NCI-H2107 (cell line): ENCODE data around the gene MYDGF.

Experiments used
- DNase-seq: peaks from one replicate; lab custom pipeline; 2025; lab: John Stamatoyannopoulos, UW

Gene MYDGF

DNA sequence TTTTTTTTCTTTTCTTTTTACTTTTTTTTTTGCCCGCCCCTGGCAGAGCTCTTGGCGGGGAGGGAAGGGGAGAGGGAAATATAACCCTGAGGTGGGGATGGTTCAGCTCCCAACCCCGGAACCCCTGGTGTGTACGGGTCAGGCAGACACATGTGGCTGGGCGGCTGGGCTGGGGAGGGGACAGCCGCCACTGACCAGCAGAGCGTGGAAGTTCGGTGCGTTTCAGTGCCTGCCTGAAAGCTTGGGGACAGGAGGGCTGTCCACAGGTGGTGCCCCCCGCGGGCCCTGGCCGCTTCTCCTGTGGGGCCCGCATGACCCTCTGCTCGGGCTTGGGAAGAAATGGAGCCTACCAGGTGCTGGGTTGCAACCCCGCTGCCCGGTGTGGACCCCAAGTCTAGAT, 5.2 kb upstream of the MYDGF start:
- no peak for DNase-seq

DNA sequence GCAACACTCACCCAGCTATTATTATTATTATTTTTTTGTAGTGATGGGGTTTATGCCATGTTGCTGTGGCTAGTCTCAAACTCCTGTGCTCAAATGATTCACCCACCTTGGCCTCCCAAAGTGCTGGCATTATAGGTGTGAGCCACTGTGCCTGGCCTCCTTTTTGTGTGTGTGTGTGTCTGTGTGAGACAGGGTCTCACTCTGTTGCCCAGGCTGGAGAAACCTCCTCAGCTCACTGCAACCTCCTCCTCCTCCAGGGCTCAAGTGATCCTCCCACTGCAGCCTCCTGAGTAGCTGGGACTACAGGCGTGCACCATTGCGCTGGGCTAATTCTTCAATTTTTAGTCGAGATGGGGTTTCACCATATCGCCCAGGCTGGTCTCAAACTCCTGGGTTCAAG, 3.6 kb upstream of the MYDGF start:
- DNase-seq, result no peak

DNA sequence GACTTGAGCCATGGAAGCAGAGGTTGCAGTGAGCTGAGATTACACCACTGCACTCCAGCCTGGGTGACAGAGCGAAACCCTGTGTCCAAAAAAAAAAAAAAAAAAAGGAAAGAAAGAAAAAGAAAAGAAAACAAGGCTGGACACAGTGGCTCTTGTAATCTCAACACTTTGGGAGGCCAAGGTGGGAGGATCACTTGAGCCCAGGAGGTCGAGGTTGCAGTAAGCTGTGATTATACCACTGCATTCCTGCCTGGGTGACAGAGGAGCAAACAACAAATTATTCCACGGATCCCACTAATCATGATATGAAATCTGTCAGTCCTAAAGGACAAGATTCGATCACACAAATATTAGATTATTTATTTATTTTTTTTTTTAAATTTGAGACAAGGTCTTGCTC, 3.1 kb upstream of the MYDGF start:
- DNase-seq, result no peak

DNA sequence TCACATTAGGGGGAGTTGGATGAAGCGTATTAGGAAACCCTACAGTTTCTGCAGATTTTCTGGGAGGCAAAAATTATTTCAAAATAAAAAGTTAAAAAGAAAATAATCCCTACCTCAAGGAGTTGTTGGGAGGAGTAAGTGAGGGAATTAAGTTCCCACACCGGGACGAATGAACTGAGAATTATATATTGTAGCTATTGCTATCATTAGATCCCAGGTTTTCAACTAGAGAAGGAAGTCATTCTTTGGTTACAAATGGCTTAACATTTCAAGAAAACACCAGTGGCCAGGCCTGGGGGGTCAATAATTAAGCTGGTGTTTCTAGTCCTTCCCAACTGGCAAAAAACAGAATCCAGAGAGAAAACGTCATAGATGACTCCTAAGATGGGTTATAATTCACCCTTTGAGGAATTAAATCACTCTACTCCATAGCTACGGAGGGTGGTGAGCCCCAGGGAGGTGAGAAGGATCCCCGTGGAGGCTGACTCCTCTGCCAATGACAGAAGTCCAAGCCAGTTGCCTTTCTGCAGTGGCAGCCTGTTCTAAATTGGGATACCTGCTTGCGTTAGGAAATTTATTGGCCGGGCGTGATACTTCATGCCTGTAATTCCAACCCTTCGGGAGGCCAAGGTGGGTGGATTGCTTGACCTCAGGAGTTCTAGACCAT, 1.2 kb upstream of the MYDGF start:
- DNase-seq, result no peak

DNA sequence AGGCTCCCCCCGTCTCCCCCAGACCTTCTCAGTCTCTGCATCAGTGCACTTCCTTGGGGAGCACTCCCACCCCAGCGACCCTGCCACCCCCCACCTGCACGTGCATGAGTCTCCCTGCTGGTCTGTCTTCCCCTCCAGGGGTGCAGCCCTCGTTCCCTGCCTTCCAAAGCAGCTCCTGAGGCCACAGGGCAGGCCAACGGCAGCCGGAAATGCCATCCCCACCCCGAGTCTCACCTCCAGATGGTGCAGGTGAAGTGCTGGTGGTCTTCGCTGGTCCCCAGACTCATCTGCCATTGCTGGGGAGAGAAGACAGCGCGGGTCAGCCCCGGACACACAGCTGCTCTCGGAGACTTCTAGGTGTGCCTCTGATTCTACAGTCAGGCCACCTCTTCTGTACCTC, 5.5 kb downstream of the MYDGF start:
- no peak for DNase-seq

DNA sequence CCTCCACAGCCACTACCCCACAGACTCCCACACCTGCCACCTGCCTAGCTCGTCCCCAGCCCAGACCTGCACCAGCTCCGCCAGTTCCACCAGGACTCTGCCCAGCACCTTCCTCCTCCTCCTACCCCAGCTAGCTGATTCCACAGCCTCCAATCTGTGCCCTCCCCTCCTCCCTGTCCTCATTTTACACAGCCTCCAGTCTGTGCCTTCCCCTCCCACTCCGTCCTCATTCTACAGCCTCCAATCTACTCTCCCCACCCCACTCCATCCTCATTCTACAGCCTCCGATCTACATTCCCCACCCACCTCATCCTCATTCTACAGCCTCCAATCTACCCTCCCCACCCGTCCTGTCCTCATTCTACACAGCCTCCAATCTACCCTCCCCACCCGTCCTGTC, 7.3 kb downstream of the MYDGF start:
- no peak for DNase-seq

DNA sequence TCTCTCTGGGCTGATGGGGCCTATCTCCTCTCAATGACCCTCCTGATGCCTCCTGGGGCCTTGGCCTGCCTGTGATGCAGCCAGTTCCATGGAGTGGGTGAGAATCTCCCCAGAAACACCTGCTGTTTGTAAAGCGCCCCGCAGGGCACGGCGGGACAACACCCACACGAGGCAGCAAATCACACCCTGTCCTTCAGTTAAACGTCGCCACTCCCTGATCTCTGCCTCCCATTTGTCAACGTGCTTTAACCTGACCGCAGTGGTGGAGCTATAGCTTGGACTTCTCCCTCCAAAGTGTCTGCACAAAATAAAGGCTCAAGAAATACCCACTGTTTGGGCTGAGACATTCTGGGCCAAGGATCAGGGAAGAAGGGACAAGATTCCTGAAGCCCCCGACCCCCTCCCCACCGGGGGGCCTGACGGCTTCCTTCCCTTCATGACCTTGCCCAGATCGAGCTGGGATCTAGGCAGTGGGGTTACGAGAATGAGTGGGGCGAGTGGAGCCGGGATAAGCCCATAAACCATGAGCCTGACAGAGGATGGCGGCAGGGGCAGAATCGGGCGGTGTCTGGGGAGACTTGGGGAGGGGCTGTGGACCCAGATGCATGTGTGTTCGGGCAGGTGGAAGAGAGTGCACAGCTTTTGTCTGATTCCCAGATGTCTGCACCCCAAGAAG, 8.0 kb downstream of the MYDGF start:
- DNase-seq, result no peak

DNA sequence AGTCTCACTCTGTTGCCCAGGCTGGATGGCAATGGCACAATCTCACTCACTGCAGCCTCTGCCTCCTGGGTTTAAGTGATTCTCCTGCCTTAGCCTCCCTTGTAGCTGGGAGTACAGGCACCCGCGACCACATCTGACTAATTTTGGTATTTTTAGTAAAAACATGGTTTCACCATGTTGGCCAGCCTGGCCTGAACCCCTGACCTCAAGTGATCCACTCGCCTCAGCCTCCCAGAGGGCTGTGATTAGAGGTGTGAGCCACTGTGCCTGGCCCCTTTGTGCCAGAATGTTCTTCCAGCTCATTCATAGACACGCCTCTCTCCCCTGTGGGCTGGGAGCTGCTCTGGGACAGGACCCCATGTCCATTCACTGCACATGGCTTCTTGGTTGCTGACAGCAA, 9.1 kb downstream of the MYDGF start:
- DNase-seq, result no peak

DNA sequence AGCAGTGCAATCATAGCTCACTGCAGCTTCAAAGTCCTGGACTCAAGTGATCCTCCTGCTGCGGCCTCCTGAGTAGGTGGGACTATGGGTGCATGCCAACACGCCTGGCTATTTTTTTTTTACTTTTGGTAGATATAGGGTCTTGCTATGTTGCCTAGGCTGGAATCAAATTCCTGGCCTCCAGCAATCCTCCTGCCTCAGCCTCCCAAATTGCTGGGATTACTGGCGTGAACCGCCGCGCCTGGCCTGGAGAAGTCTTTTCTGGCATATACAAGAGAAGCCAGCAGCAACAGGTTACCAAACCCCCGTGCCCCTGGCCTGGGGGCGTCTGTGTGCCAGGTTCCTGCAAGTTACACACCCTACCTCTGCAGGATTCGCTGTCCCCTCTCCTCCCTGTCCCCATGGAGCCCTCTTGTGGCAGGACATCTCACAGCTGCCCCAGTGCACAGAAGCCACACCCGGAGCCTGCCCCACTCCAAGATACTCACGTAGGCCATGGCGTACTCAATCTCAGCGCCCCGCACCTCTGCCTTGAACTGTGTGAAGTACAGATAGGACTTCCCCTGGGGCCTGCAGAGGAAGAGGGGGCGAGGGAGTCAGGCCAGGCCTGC, 9.9 kb downstream of the MYDGF start:
- no peak for DNase-seq

DNA sequence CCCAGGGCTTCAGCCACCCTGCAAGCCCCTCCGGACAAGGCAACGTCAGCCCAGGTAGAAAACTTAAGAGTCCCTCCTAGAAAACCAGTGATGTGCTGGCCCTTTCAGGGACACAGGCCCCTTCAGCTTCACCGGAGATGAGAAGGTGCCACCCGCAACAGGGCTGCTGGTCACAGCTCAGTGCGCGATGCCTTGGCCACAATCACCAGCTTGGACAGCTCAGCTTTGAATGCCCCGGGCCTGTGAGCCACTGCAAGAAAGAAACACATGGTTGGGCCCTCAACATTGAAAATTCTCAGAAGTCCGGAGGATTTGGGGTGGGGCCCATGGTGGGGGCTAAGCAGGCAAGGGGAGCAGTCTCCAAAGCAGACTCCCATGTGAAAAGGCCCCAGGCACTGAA, 12.3 kb downstream of the MYDGF start:
- no peak for DNase-seq

DNA sequence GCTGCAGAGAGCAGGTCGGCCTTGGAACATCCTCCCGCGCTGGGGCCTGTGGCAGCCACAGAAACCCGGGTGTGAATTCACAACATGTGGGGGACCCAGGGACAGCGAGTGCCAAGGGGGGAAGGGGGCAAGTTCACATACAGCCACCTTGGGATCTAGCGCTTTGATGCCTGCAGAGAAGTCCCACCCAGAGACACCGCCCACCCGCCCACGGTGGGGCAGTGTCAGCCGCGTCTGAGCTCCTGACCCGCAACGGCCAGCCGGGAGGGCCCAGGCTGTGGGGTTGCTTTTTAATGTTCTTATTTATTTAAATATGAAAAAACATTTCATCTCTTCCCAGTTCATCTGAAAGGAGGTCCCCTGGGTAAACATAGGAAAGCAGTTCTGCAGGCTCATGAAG, 12.9 kb downstream of the MYDGF start:
- DNase-seq, result no peak

DNA sequence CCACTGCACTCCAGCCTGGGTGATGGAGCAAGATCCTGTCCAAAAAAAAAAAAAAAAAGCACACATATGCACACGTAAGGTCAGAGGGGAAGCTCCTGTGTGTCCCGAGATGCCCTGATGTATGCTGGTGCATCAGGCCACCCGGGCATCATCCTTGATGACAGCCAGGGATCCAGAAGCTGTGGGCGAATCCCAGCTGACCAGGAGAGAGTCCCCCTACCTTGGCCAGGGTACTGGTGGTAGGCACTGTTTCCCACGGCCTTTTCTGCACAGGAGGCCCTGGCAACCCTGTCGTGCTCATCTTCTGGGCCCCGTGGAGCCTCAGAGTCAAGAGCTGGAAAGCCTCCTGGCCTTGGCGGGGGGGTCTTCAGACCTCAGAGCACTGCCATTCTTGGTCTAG, 14.0 kb downstream of the MYDGF start:
- no peak for DNase-seq

DNA sequence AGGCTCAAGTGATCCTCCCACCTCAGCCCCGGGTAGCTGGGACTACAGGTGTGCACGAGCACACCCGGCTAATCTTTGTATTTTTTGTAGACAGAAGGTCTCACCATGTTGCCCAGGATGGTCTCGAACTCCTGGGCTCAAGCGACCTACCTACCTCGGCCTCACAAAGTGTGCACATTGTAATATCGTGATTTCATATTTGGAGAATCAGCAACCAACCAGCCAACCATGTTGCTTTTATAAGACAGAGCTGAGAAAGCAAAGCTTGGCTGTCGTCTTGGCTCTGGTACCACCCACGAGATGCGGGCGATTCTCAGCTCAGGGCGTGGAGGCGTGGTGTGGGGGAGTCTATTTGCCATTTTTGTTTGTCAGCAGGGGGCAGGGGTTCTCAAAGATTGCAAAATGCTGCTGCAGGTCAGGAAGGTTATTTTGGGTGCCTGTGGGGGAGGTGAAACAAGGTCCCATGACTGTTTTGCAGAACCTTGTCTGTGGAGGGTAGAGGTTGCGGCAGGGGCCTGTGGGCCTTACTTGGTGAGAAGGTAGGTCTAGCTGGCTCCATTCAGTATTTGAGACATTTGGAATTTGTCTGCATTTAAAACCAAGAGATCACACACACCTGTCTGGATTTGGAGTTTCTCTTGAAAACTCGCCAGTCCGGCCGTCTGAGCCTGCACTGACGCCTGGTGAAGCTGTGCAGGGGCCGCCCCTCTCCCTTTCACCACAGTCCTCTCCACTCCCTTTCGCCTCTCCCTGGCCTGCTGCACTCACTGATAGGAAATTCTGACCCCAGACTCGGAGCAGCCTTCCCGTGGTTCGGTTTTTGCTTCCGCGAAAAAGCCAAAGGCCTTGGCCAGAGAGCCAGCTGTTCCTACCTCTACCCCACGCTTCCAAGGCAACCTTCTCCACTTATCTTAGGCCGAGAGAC, 15.4 kb downstream of the MYDGF start:
- no peak for DNase-seq

DNA sequence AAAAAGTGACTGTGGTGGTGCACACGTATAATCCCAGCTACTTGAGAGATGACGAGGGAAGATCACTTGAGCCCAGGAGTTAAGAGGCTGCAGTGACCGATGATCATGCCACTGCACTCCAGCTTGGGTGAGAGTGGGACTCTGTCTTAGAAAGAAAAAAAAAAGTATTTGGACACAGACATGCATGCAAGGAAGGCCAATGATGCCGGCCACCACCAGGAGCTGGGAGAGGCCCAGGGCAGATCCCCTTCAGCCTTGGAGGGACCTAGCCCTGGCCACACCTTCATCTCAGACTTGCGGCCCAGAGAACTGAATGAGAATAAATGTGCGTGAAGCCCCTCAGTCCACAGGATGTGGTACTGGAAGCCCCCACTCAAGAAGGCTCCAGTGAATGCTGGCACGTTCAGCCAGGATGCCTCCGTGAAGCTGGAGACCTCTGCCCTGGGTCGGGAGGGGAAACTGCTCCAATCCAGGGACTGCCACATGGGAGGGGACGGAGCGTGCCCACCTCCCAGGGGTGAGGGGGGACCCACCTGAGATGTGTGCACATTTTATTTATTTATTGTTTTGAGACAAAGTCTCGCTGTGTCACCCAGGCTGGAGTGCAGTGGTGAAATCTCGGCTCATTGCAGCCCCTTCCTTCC, 16.2 kb downstream of the MYDGF start:
- DNase-seq, result no peak

DNA sequence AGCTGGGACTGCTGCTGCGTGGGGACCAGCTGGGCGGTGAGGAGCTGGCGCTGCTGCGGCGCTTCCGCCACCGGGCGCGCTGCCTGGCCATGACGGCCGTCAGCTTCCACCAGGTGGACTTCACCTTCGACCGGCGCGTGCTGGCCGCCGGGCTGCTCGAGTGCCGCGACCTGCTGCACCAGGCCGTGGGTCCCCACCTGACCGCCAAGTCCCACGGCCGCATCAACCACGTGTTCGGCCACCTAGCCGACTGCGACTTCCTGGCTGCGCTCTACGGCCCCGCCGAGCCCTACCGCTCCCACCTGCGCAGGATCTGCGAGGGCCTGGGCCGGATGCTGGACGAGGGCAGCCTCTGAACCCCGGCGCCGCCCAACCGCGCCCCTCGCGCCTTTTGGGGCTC, 18.1 kb downstream of the MYDGF start:
- DNase-seq, result no peak

DNA sequence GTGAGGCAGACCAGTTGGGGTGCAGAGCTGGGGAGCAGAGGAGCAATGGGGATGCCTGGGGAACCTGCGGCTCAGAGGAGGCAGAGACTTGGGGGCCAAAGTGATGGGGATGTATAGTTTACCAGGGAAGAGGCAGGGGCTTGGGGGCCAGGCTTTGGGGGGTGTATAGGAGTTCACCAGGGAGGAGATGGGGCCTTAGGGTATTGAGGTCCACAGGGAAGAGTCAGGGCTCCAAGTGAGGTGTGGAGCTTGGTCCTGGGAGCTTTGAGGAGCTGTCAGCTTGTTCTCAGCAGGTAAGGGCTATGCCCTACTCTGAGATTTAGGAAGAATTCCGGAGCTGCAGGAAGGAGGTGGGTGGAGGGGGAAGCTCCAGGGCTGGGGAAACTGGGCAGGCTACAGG, 20.0 kb downstream of the MYDGF start:
- no peak for DNase-seq

DNA sequence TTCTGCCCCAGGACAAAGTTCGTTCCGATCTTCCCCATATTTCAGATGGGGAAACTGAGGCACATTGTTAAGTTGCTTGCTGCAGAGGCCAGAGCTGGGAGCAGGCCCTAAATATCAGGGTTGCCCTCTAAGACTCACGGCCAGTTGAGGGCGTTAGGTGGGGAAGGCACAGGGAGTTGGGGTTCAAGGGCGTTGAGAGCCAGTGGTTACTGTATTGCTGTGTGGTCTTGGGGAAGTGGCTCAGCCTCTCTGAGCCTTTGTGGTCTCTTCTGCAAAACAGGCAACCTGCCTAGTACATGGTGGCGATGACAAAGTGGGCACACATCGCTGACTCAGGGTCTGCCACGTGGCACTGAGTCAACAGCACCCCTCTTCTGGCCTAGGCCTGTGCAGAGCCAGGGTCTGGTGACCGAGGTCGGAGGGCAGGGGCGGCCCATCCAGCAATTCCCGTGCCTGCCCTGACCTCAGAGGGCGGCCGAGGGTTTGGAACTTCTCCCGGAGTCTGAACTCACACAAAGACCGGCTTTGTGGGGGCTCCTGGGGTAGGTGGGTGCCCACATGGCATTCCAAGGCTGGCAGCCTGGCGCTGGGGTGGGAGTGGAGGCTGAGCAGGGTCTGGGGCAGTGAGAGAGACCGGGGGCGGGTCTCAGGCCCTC, 20.6 kb downstream of the MYDGF start:
- DNase-seq, result no peak

DNA sequence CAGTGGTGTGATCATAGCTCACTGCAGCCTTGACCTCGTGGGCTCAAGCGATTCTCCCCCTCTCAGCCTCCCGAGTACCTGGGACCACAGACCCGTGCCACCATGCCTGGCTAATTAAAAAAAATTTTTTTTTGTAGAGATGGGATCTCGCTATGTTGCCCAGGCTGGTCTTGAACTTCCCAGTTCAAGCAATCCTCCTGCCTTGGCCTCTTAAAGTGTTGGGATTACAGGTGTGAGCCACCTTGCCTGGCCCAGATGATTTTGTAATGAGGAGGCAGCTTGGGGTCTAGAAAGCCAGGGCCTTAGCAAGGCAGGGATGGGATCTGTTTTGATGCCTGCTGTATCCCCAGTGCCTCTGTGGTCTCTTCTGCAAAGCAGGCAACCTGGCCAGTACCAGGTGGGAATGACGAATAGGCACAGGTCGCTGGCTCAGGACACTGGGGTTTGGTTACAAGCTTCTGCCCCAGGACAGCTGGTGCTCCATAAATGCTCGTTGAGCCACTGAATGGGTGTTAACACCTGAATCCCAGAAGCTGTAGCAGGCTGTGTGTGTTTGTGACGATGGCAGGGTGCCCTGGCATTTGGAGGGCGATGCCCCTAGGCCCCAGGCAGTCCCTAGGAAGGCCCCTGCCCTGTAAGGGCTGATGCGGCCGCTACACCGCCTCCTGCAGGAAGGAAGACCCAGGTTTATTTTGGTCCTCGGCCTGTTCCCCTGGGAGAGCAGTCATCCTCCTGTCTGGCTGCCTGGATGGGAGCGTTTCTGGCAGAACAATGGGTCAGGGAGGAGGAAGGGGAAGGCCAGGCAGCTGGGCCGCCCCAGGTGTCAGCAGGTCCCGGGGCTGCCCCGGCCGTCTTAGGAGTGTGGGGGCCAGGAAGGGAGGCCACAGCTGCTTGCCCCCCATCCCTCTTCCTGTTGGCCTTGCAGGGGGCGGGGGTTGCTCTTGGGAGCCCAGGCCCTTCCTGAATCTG, 22.2 kb downstream of the MYDGF start:
- DNase-seq, result no peak

DNA sequence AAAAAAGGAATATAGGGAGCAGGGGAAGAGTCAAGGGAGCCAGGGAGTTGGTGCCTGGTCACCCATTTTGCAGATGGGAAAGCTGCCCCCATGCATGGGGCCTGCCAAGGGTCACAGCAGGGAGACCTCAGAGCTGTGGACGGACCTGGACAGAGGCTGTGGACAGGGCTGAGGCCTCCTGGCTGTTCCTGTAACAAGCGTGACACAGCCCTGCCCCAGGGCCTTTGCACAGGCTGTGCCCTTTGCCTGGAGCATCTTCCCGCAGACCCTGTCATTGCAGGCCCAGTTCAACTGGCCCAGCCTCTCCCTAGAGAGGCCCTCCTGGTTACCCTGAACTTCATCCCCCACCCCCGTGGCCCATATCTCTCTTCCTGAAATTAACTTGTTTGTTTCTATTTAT, 24.4 kb downstream of the MYDGF start:
- DNase-seq, result no peak

DNA sequence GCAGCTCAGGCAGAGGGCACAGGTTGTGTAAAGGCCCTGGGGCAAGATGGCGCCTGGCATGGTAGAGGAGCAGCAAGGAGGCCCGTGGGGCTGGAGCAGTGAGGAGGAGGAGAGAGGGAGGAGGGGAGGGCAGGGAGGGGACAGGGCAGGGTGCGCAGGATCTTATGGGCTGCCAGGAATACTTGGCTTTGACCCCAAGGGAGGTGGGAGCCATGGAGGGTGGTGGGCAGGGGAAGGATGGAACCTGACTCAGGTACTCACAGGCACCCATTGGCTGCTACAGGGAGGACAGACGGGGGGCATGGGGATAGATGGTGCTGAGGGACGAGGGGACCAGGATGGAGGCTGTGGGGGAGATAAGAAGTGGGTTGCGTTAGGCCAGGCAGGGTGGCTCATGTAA, 27.5 kb downstream of the MYDGF start:
- no peak for DNase-seq
